Left ventricle myocardium inferior (tissue), 1 donor: ENCODE measurements around the gene SH2D3C. TPM values are rescaled to one million over a fixed set of nuclear protein-coding genes. Genes with fewer than 3 reads are reported as not detected.
A peak's percentile ranks its signal among the peaks of the same experiment; 100 is the strongest.

Source experiments
- DNase-seq: peaks from one replicate; pipeline ENCODE4 v3.0.0-alpha.2; 2020
- H3K27ac ChIP-seq: fragments of 200-600 bp; replicated peaks from 2 replicates; pipeline ENCODE4 v1.8.0; 2021
- H3K27me3 ChIP-seq: fragments of 200-600 bp; 2 replicates; pipeline ENCODE4 v1.8.0; 2021; ENCODE audit warnings: low read depth
- H3K36me3 ChIP-seq: fragments of 200-600 bp; 2 replicates; pipeline ENCODE4 v1.8.0; 2021
- H3K4me1 ChIP-seq: fragments of 200-600 bp; 2 replicates; pipeline ENCODE4 v1.8.0; 2021
- H3K4me3 ChIP-seq: fragments of 200-600 bp; 2 replicates; pipeline ENCODE4 v1.8.0; 2021; ENCODE audit warnings: mild to moderate bottlenecking, moderate library complexity
- H3K9me3 ChIP-seq: fragments of 200-600 bp; replicated peaks from 2 replicates; pipeline ENCODE4 v1.8.0; 2021
- intact Hi-C: fragments of 100-400 bp; cut with micrococcal nuclease; formaldehyde crosslinking; loops from one replicate; pipeline ENCODE4 v1.11.0; 2022
- total RNA-seq: library from RNA; stranded (reverse); fragmentation: NEBNext Ultra II Directional; extraction: Animal tissue kit (Norgen Biotek cat#: 25700); gene quantifications from one replicate; pipeline ENCODE4 v1.2.1, GENCODE V29; 2021
- TF ChIP-seq, protein P1 (sequence below): fragments of 200-600 bp; IDR thresholded peaks from 2 replicates; pipeline ENCODE4 v1.8.0; 2021; ENCODE audit warnings: antibody characterized with exemption, mild to moderate bottlenecking, borderline replicate concordance
- donor health status: DM: no; HTN: yes; CAD: no; lungs with severe emphysema.

Gene SH2D3C
- total RNA-seq, 1 donor from 2014 or later: 18.2 TPM

- peak overlapping the region; percentile 33 for H3K4me3 ChIP-seq
- no peaks in the 10 kb centered on the region for H3K9me3 ChIP-seq
- intact Hi-C loops: no loop called here
- H3K36me3 ChIP-seq: peaks cover 61% of the 10 kb centered on the region
- H3K27ac ChIP-seq: peak overlapping the region; percentile 62
- no peak for DNase-seq
- TF ChIP-seq, protein P1, sequence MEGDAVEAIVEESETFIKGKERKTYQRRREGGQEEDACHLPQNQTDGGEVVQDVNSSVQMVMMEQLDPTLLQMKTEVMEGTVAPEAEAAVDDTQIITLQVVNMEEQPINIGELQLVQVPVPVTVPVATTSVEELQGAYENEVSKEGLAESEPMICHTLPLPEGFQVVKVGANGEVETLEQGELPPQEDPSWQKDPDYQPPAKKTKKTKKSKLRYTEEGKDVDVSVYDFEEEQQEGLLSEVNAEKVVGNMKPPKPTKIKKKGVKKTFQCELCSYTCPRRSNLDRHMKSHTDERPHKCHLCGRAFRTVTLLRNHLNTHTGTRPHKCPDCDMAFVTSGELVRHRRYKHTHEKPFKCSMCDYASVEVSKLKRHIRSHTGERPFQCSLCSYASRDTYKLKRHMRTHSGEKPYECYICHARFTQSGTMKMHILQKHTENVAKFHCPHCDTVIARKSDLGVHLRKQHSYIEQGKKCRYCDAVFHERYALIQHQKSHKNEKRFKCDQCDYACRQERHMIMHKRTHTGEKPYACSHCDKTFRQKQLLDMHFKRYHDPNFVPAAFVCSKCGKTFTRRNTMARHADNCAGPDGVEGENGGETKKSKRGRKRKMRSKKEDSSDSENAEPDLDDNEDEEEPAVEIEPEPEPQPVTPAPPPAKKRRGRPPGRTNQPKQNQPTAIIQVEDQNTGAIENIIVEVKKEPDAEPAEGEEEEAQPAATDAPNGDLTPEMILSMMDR: no peak
- H3K27me3 ChIP-seq: no peaks in the 10 kb centered on the region
- peaks cover 28% of the 10 kb centered on the region for H3K4me1 ChIP-seq
These were observed 31.3 kb upstream of the SH2D3C start for GRCh38 chr9:127809540-127810377.

DNA sequence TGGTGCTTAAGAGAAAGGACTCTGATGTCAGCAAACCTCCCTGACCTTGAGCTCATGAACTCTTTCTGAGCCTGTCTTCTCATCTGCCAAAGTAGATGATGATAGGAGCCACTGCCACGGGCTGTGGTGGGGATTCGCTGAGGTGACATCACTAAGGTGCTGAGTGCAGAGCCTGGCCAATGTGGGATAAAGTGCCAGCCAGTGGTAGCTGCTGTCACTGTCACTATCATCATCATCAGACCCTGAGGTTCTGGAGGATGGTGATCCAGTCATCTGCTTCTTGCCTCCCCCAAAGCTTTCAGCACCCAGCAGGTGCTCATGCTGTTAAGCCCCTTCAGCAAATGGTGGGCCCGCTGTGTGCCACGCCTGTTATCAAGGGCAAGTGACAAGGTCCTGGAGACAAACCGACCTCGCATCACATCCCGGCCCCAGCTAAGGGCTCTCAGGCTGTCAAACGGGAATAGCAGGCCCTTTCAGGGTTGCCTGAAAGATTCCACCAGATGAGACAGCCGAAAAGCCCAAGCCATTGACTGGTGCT lies 30.6 kb upstream of the SH2D3C start:
- H3K27me3 ChIP-seq: no peaks in the 10 kb centered on the region
- no peaks in the 10 kb centered on the region for H3K9me3 ChIP-seq
- peaks cover 57% of the 10 kb centered on the region for H3K36me3 ChIP-seq
- peak overlapping the region; percentile 33 for H3K4me3 ChIP-seq
- DNase-seq: no peak
- TF ChIP-seq, protein P1: no peak
- H3K27ac ChIP-seq: peak overlapping the region; percentile 62
- intact Hi-C loops: no loop called here
- H3K4me1 ChIP-seq: peaks cover 33% of the 10 kb centered on the region

DNA sequence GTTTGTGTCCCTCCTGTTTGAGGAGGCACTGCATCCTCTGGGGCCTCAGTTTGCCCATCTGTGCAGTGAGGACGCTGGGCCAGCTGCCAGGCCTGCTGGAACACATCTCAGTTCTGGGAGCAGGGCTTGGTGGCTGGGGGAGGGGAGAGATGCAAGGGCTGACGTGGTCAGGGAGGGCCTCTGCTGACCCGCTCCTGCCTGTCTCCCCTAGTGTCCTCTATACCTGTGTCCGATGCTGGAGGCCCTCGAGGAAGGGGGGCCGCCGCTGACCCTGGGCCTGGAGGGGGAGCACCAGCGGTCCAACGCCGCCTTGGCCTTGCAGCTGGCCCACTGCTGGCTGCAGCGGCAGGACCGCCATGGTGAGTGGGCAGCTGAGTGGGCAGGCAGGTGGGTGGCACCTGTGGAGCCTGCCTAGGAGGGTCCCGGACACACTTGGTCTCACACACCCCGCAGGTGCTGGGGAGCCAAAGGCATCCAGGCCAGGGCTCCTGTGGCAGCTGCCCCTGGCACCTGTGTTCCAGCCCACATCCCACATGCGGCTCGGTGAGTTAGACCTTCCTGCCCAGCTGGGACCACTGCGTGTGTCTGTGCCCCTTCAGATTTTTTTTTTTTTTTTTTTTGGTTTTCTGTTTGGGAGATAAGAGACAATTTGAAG lies 30.0 kb upstream of the SH2D3C start:
- DNase-seq: no peak
- TF ChIP-seq, protein P1: no peak
- Histone ChIP-seq H3K9me3 (no peaks in the 10 kb centered on the region), H3K4me1 (peaks cover 36% of the 10 kb centered on the region), H3K4me3 (no peak overlapping the region), H3K27ac (peak overlapping the region; percentile 62), H3K27me3 (no peaks in the 10 kb centered on the region), H3K36me3 (peaks cover 51% of the 10 kb centered on the region)
- intact Hi-C loops: no loop called here

DNA sequence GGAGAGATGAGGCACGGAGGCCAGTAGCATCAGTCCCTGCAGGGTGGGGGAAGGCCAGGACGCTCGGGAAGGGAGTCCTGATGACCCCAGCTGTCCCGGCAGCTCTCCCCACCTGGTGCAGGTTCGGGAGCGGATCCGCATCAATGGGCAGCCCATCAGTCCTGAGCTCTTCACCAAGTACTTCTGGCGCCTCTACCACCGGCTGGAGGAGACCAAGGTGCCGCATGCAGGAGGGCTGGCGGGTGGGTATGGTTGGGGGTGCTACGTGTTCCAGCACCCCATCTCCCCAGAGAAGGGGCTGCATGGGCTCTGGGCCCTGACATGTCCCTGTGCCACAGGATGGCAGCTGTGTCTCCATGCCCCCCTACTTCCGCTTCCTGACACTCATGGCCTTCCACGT lies 28.4 kb upstream of the SH2D3C start:
- no peak for DNase-seq
- no peaks in the 10 kb centered on the region for H3K9me3 ChIP-seq
- H3K27ac ChIP-seq: no peak overlapping the region
- intact Hi-C loops: no loop called here
- peaks cover 38% of the 10 kb centered on the region for H3K36me3 ChIP-seq
- H3K4me3 ChIP-seq: no peak overlapping the region
- H3K27me3 ChIP-seq: no peaks in the 10 kb centered on the region
- peaks cover 49% of the 10 kb centered on the region for H3K4me1 ChIP-seq
- TF ChIP-seq, protein P1: no peak

DNA sequence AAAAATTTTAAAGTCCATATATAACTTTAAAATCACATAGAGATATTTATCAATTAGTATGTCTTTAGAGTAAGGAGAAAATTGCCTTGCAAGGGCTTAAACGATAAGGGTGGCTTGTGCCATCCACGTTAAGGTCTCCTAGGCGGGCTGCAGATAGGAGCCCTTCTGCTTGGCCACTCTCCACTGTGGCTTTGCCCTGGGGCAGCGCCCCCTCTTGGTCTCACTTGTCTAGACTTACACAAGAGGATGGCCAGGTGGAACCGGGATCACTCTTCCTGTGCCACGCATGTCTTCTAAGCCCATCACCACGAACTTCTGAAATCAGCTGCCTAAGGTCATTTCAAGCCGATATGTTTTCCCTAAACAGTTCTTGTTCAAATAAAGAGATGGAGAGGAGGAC lies 27.2 kb upstream of the SH2D3C start:
- Histone ChIP-seq H3K36me3 (peaks cover 38% of the 10 kb centered on the region), H3K4me3 (no peak overlapping the region), H3K4me1 (peaks cover 53% of the 10 kb centered on the region), H3K27ac (peak overlapping the region; percentile 13), H3K27me3 (no peaks in the 10 kb centered on the region), H3K9me3 (no peaks in the 10 kb centered on the region)
- intact Hi-C loops: no loop called here
- DNase-seq: no peak
- TF ChIP-seq, protein P1: peak; percentile 34
